Measurements from ENCODE around the gene SSBP4. TPM values are rescaled to one million over a fixed set of nuclear protein-coding genes. Genes with fewer than 3 reads are reported as not detected.

Gene SSBP4
- total RNA-seq, 1 donor from 2014 or later, result 99.0 TPM

DNA sequence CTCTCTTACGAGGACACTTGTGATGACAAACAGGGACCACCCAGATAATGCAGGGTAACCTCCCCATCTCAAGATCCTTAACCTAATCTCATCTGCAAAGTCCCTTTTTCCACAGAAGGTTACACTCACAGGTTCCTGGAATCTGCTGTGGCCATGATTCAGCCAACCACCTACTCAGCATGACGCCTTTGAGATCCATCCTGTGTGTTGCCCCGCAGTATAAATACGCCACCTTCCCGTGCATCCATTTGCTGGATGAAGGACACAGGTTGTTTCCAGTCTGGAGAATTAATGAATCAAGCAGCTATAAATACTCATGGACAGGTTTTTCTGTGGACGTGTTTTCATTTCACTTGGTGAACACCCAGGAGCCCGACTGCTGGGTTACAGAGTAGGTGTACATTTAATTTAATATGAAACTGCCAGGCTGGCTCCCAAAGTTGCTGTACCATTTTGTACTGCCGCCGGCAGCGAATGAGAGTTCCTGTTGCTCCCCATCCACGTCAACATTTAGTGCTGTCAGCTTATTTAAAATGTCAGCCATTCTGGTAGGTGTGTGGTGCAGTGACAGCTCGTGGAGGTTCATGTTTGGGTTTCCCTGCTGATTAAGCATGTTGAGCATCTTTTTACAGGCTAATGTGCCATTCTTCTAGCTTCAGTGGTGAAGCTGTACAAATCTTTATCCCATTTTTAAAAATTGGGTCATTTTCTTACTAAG lies 62.5 kb downstream of the SSBP4 start:
- peaks cover 44% of the 10 kb centered on the region for H3K4me1 Mint-ChIP-seq (ENCODE audit: unreplicated experiment)
- peaks cover 10% of the 10 kb centered on the region for H3K36me3 Mint-ChIP-seq
- H3K27me3 Mint-ChIP-seq, result no peaks in the 10 kb centered on the region
- no peak overlapping the region for H3K27ac Mint-ChIP-seq
- no peak overlapping the region for H3K4me3 Mint-ChIP-seq
- TF ChIP-seq, protein P1, sequence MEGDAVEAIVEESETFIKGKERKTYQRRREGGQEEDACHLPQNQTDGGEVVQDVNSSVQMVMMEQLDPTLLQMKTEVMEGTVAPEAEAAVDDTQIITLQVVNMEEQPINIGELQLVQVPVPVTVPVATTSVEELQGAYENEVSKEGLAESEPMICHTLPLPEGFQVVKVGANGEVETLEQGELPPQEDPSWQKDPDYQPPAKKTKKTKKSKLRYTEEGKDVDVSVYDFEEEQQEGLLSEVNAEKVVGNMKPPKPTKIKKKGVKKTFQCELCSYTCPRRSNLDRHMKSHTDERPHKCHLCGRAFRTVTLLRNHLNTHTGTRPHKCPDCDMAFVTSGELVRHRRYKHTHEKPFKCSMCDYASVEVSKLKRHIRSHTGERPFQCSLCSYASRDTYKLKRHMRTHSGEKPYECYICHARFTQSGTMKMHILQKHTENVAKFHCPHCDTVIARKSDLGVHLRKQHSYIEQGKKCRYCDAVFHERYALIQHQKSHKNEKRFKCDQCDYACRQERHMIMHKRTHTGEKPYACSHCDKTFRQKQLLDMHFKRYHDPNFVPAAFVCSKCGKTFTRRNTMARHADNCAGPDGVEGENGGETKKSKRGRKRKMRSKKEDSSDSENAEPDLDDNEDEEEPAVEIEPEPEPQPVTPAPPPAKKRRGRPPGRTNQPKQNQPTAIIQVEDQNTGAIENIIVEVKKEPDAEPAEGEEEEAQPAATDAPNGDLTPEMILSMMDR (conservative IDR thresholded peaks at IDR 0.05), result no peak
- no peaks in the 10 kb centered on the region for H3K9me3 Mint-ChIP-seq
- no peak for DNase-seq (ENCODE audit: extremely low spot score, unreplicated experiment)

DNA sequence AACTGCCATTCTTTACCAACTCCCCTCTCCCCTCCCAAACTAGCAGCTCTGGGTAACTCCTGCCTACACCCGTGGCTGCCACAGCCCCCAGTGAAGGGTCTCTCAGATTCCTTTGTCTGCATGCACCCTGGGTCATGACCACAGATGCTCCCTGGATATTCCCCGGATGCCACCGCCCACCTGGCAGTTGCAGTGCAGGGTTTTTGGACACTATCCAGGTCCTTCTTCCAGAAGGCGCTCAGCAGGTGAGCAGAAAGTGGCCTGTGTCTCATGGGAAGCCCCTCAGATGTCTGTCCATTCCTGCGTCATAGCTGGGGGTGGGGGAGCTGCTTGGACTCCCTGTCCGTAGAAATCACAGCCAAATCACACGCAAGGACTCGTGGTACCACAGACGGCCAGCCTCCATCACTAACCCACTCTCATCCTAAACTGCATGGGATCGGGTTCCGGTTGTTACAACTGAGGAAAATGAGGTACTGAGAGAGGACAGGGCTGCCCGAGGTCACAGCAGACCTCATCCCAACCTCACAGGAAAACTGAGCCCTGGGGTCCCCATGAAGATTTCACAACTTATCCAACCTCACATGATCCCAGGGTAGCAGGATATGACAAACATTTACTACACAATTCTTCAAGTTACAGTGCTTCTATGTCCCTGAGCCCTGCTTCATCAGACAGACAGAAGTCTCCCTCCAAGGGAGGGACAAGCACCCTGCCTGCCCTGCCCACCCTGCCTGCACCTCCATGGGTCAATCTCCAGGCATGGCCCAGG lies 64.1 kb downstream of the SSBP4 start:
- H3K4me1 Mint-ChIP-seq (ENCODE audit: unreplicated experiment), result peaks cover 36% of the 10 kb centered on the region
- TF ChIP-seq, protein P1 (conservative IDR thresholded peaks at IDR 0.05), result no peak
- H3K27me3 Mint-ChIP-seq, result no peaks in the 10 kb centered on the region
- no peak overlapping the region for H3K27ac Mint-ChIP-seq
- H3K4me3 Mint-ChIP-seq, result no peak overlapping the region
- no peaks in the 10 kb centered on the region for H3K36me3 Mint-ChIP-seq
- no peaks in the 10 kb centered on the region for H3K9me3 Mint-ChIP-seq
- DNase-seq (ENCODE audit: extremely low spot score, unreplicated experiment), result no peak

Small RNAs within 50 kb of the gene (microRNA-seq; reads per million reads assigned to microRNA genes)
- gene MIR3189, result not detected

Other genes starting within 250 kb of the SSBP4 start
- gene IFI30, start 245.6 kb upstream of the SSBP4 start, total RNA-seq (ENCODE audit: low replicate concordance), result 20.2 and 22.8 TPM in 2 replicates
- gene MPV17L2, start 226.2 kb upstream of the SSBP4 start, total RNA-seq (ENCODE audit: low replicate concordance), result 10.2 and 11.6 TPM in 2 replicates
- gene RAB3A, start 215.4 kb upstream of the SSBP4 start, total RNA-seq (ENCODE audit: low replicate concordance), result 6.7 and 8.7 TPM in 2 replicates
- 0.33 and 0.89 TPM in 2 replicates for gene PDE4C, start 193.0 kb upstream of the SSBP4 start, total RNA-seq (ENCODE audit: low replicate concordance)
- gene IQCN, start 144.9 kb upstream of the SSBP4 start, total RNA-seq (ENCODE audit: low replicate concordance), result 7.8 and 10.2 TPM in 2 replicates
- gene JUND, start 137.8 kb upstream of the SSBP4 start, total RNA-seq (ENCODE audit: low replicate concordance), result 126 and 232 TPM in 2 replicates
- gene LSM4, start 96.3 kb upstream of the SSBP4 start, total RNA-seq (ENCODE audit: low replicate concordance), result 196 and 223 TPM in 2 replicates
- gene PGPEP1, start 78.8 kb upstream of the SSBP4 start, total RNA-seq (ENCODE audit: low replicate concordance), result 28.8 and 46.7 TPM in 2 replicates
- gene GDF15, start 33.2 kb upstream of the SSBP4 start, total RNA-seq (ENCODE audit: low replicate concordance), result 102 and 106 TPM in 2 replicates
- gene LRRC25, start 21.8 kb upstream of the SSBP4 start, total RNA-seq (ENCODE audit: low replicate concordance), result 0.19 TPM in 1 of 2 replicates, not detected in the other
- gene ISYNA1, start 18.7 kb downstream of the SSBP4 start, total RNA-seq (ENCODE audit: low replicate concordance), result 278 and 303 TPM in 2 replicates
- 13.6 and 16.7 TPM in 2 replicates for gene ELL, start 102.7 kb downstream of the SSBP4 start, total RNA-seq (ENCODE audit: low replicate concordance)
- gene FKBP8, start 124.2 kb downstream of the SSBP4 start, total RNA-seq (ENCODE audit: low replicate concordance), result 151 and 191 TPM in 2 replicates
- 72.9 and 73.9 TPM in 2 replicates for gene KXD1, start 138.5 kb downstream of the SSBP4 start, total RNA-seq (ENCODE audit: low replicate concordance)
- gene UBA52, start 152.5 kb downstream of the SSBP4 start, total RNA-seq (ENCODE audit: low replicate concordance), result 1,126 and 1,202 TPM in 2 replicates
- 54.0 and 63.5 TPM in 2 replicates for gene REX1BD, start 169.4 kb downstream of the SSBP4 start, total RNA-seq (ENCODE audit: low replicate concordance)
- gene CRLF1, start 187.4 kb downstream of the SSBP4 start, total RNA-seq (ENCODE audit: low replicate concordance), result 2.8 and 7.8 TPM in 2 replicates
- gene TMEM59L, start 193.5 kb downstream of the SSBP4 start, total RNA-seq (ENCODE audit: low replicate concordance), result 4.6 and 9.4 TPM in 2 replicates
- 11.0 and 11.1 TPM in 2 replicates for gene KLHL26, start 217.6 kb downstream of the SSBP4 start, total RNA-seq (ENCODE audit: low replicate concordance)

Data from type B pancreatic cell (in vitro differentiated cells).